NCI-H1930 (cell line): ENCODE results near the gene STAG1.
"Not testable (repeated sequence)": the region's sequence is repeated elsewhere in the genome, so short reads cannot be mapped to it uniquely, and the experiment has no call there.

Experiments used
- DNase-seq, 2 experiments: peaks; one replicate each; lab custom pipeline; 2025; lab: John Stamatoyannopoulos, UW

The STAG1 gene

DNA sequence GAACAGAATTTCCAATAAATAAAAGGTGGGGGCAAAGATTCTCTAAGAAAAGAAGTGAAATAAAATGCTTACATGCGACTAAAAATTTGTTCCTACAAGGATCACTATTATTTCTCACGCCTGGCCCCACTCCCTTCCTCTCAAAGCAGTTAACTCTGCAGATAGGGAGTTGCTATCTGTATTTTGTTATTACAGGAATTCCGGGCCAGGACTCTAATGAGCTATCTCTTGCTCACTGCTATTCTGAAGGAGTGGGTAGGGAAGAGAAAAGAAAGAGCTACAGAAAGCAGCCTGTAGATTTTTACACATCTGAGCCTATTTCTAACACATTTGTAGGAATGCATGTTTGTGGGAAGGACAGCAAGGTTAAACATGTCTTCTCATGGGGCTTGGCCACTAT is 361.6 kb downstream of the STAG1 start:
- no peak for DNase-seq

DNA sequence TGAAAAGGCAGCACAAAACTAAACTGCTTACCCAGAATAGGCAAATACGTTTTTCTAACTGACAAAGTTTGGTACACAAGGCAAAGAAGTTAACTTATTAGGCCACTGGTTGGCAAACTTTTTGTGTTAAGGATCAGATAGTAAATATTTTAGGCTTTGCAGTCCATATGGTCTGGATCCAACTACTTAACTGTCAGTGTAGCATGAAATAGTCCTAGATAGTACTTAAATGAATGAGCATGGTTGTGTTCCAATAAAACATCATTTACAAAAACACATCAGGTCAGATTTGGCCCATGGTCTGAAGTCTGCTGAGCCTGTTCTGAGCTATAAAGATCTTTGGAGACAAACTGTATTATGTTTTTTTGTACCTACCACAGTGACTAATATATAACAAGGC is 365.1 kb downstream of the STAG1 start:
- DNase-seq = no peak

- no peak for DNase-seq
These were observed 366.7 kb downstream of the STAG1 start for GRCh38 chr3:136385457-136385856.

DNA sequence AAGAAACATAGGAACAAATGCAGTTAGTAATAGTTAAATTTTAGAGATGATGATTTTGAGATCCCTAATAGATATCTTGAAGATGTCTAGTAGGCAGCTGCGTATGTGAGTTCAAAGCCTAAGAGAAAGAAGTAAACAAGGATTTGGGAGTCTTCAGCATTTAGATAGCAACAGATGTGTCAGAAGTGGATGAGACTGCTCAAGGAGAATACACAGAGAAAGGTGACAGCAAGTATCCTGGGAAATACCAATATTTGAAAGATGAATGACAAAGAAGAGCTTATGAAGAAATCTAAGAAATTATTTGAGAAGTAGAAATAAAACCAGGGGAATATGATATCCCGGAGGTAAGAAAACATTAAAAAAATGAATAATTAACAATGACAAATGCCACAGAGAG is 371.1 kb downstream of the STAG1 start:
- no peak for DNase-seq

- no peak for DNase-seq
These were observed 371.6 kb downstream of the STAG1 start for GRCh38 chr3:136380530-136380929.

- no peak for DNase-seq
These were observed 374.2 kb downstream of the STAG1 start for GRCh38 chr3:136378011-136378410.

DNA sequence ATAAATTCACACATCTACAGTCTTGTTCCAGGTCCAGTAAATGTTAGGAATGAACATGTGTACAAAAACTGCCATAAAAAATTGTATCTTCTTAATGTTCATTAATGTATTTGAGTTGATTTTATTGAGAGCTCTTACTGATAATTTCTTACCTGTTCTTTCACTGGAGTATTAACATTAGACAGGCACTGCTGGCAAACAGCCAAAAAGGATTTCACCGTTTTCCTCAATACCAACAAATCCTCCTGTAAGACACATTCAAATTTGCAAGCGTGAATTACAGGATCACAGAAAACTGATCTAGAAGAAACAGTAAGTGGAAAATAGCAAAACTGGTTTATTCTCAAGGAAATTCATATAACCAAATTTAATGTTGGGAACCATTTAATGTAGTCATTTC is 374.7 kb downstream of the STAG1 start:
- no peak for DNase-seq

DNA sequence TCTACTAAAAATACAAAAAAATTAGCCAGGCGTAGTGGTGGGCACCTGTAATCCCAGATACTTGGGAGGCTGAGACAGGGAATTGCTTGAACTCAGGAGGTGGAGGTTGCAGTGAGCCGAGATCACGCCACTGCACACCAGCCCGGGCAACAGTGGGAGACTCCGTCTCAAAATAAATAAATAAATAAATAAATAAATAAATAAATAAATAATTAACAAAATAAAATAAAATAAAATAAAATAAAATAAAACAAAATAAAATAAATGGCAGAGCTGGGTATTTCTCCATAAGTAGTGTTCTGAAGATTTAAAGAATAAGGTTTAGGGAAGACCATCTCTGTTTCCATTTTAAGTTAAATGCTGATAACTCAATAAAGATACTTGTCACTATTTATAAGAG is 376.4 kb downstream of the STAG1 start:
- DNase-seq = not testable (repeated sequence)

DNA sequence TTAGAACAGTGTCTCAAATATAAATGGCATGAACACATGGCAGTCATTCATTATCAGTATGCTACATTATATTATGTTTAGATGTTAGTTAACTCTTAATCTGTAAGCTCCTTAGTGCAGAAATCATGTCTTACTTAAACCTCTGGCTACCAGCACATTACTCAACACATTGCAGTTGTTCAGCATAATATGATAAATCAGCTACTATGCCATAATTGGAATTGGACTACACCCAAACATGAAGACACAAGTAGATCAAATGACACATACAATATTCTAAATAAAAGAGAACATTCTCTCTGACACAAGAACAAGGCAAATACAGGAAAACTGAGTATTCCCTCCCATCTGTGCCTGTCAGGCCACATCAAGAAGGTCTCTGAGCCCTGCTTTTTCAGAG is 385.9 kb downstream of the STAG1 start:
- DNase-seq = no peak

DNA sequence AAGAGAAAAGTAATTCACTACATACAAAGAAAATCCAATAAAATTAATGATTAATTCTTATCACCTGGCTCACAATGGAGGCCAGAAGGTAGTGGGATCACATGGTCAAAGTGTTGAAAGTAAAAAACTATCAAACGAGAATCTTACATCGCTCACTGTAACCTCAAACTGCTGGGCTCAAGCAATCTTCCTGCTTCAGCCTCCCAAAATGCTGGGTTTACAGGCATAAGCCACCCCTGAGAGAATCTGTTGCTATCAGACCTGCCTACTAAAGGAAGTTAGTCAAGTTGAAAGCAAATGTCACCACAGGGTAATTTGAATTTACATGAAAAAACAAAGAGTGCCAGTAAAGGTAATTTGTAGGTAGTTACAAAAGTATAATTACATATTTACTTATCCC is 398.7 kb downstream of the STAG1 start:
- no peak for DNase-seq

DNA sequence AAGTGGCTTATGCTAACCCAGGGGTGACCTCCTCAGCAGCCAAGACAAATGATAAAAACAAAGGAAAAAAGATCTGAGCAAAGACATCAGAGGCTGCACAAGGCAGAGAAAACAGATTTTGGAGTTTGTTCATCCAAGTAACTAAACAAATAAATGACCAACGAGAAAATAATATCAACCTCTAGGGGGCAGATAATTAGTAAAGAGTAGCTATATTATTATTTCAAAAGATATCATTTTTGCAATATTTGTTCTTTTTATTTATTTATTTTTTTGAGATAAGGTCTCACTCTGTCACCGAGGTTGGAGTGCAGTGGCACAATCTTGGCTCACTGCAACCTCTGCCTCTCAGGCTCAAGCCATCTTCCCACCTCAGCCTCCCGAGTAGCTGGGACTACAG is 400.3 kb downstream of the STAG1 start:
- DNase-seq = no peak

- no peak for DNase-seq
These were observed 400.8 kb downstream of the STAG1 start for GRCh38 chr3:136351351-136351750.

DNA sequence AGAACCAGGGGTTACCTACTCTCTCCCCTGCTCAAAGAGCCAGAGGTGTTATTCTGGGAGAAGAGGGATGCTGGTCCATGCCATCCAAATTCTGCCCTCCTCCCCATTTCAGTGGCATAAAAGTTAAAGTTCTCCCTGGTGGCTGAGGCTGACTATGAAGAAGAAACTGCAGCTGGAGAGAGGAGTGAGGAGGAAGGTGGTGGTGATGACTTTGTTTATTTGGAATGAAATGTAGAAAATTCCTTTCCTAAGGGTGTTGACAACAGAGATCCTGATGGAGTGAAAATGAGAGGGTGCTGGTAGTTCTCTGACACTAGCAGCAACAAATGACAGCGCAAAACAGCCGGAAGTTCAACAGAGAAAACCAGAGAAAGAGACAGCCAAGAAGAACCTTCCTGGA is 401.6 kb downstream of the STAG1 start:
- no peak for DNase-seq

GRCh38 chr3:136350132-136350531 is 402.0 kb downstream of the STAG1 start:
- DNase-seq = no peak

GRCh38 chr3:136346486-136346885 is 405.7 kb downstream of the STAG1 start:
- DNase-seq = no peak

GRCh38 chr3:136343873-136344555 is 408.2 kb downstream of the STAG1 start:
- no peak for DNase-seq

GRCh38 chr3:136343446-136343845 is 408.7 kb downstream of the STAG1 start:
- DNase-seq = no peak

- DNase-seq = no peak
These were observed 415.7 kb downstream of the STAG1 start for GRCh38 chr3:136336329-136337100.

DNA sequence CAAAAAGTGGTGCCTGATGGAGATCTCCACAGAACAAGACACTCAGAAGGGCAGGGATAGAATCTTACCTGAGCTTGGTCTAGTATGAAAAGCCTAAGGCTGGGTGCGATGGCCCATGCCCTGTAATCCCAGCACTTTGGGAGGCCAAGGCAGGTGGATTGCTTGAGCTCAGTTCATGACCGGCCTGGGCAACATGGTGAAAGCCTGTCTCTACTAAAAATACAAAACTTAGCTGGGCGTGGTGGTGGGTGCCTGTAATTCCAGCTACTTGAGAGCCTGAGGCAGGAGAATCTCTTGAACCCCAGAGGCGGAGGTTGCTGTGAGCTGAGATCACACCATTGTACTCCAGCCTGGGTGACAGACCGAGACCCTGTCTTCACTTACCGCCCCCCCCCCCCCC is 417.5 kb downstream of the STAG1 start:
- not testable (repeated sequence) for DNase-seq

DNA sequence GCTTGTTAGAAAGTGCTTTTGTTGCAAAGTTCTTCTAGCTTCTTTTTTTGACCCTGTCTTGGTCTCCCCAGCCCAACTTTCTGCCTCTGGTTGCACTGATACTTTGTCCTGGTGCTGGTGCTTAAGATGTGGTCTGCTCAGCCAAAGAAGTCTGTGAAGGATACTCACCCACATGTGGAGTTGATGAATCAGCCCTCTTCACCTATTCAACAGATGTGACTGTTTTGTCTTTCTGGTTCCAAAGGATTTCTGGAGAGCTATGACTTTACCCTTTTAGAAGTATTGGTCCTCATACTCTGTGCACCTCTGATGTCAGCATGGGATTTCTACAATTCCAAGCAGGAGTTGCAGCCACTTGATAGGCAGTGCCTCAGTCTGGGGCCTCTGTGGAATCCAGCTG is 418.0 kb downstream of the STAG1 start:
- no peak for DNase-seq

- no peak for DNase-seq
These were observed 419.4 kb downstream of the STAG1 start for GRCh38 chr3:136332776-136333175.

GRCh38 chr3:136332302-136332701 is 419.9 kb downstream of the STAG1 start:
- no peak for DNase-seq

- DNase-seq = no peak
These were observed 421.3 kb downstream of the STAG1 start for GRCh38 chr3:136330900-136331299.

- no peak for DNase-seq
These were observed 422.6 kb downstream of the STAG1 start for GRCh38 chr3:136329593-136329992.
